Right cardiac atrium (tissue), 5 donors: ENCODE results near the gene URB2. TPM values are rescaled to one million over a fixed set of nuclear protein-coding genes. Genes with fewer than 3 reads are reported as not detected.
"Not testable (repeated sequence)": the region's sequence is repeated elsewhere in the genome, so short reads cannot be mapped to it uniquely, and the experiment has no call there.

Source experiments
- ATAC-seq, 2 donors: fragments of 200-7000 bp; cut with Tn5 transposase; one replicate each; pipeline versions ENCODE4 v1.8.0 to v1.9.1; 2020; ENCODE audit warnings: moderate library complexity in 2 of 2, mild to moderate bottlenecking in 1 of 2
- DNase-seq, 3 donors: peaks; one replicate each; pipeline ENCODE4 v3.0.0-alpha.2; 2020
- H3K27ac ChIP-seq: one replicate; pipeline ENCODE4 v1.5.1; 2013; ENCODE audit warnings: mild to moderate bottlenecking, low read length, control low read depth, moderate library complexity
- H3K27me3 ChIP-seq: one replicate; pipeline ENCODE4 v1.6.1; 2013; ENCODE audit not compliant: control insufficient read depth, insufficient read depth
- H3K4me1 ChIP-seq: one replicate; pipeline ENCODE4 v1.6.1; 2013; ENCODE audit warnings: low read length; ENCODE audit not compliant: control insufficient read depth, insufficient read depth
- H3K4me3 ChIP-seq: one replicate; pipeline ENCODE4 v1.5.1; 2013; ENCODE audit warnings: low read length, control low read depth
- H3K9me3 ChIP-seq: one replicate; pipeline ENCODE4 v1.6.1; 2013; ENCODE audit warnings: low read length; ENCODE audit not compliant: control insufficient read depth
- WGBS: extraction: QIAGEN DNeasy Blood & Tissue Kit; methylation state at CpG from one replicate; pipeline ENCODE4 v1.1.7; 2013; 5-methylcytosine and 5-hydroxymethylcytosine counted together
- intact Hi-C, 4 donors: fragments of 100-400 bp; cut with DNase I; formaldehyde crosslinking; loops; one replicate each; pipeline versions ENCODE4 v1.11.0 to v1.14.0; 2022 to 2023
- polyA plus RNA-seq: library from polyadenylated mRNA; stranded (reverse); fragments of 200-250 nt; gene quantifications from one replicate; pipeline ENCODE4 v1.2.3, GENCODE V29; 2013
- total RNA-seq, 4 donors: library from RNA; stranded (reverse); fragmentation: NEBNext Ultra II Directional; extraction: Animal tissue kit (Norgen Biotek cat#: 25700); gene quantifications; one replicate each; pipeline ENCODE4 v1.2.1, GENCODE V29; 2021
- donor health status: healthy with polysubstance abuse.
- donor health status: DM: no; HTN: yes; CAD: no.
- donor health status: DM: no; HTN: no; CAD: no.
- donor health status: DM: no; HTN: yes; CAD: no; lungs with severe emphysema.
- donor health status: DM: yes; HTN: yes; CAD: no.

The URB2 gene
- total and polyA plus RNA-seq, 5 donors = 1.9 to 7.5 (median 4.2) TPM

DNA sequence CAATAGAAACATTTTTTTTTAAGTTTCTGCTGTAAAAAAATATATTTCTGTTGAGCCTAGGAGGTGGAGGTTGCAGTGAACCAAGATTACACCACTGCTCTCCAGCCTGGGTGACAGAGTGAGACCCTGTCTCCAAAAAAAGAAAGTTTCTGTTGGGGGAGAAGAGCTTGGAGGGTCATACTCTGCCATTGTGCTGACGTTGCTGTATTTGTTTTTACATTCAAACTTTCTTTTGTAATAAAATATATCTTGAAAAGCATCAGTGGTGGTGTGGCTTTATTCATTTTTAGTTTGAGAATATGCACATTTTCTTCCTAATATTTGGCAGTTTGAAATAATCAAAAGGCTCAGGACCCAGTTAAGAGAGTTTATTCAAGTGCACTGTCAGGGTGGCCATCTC lies 64.6 kb downstream of the URB2 start:
- no peaks in the 10 kb centered on the region for H3K9me3 ChIP-seq
- no peak overlapping the region for H3K4me3 ChIP-seq
- peaks cover 3% of the 10 kb centered on the region for H3K4me1 ChIP-seq
- no peaks in the 10 kb centered on the region for H3K27me3 ChIP-seq
- 78% methylated on average over 1 of the region's 1 CpG for WGBS
- no peak for DNase-seq
- no peak for ATAC-seq
- intact Hi-C loops = no loop called here
- H3K27ac ChIP-seq = no peak overlapping the region

DNA sequence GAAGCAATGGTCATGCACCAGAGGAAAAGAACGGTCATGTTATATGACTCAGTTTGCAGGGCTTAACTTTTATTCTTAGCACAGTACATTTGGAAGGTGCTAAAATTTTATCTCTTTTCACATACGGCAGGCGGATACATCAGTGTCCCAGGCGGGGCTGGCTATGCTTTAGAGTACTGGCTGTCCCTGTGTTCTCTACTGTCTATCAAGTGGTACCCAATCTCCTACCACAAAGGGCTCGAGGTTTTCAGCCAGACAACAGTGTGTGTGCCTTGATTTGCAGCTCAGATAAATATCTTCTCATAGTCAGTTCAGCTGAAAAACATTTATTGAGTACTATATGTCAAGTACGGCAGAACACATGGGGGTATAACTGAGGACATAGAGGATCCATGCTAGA lies 65.3 kb downstream of the URB2 start:
- Histone ChIP-seq H3K4me1 (peaks cover 3% of the 10 kb centered on the region), H3K9me3 (no peaks in the 10 kb centered on the region), H3K27me3 (no peaks in the 10 kb centered on the region), H3K27ac (no peak overlapping the region), H3K4me3 (no peak overlapping the region)
- 74% methylated on average over 6 of the region's 6 CpGs for WGBS
- no peak for DNase-seq
- no peak for ATAC-seq
- intact Hi-C loops = no loop called here

DNA sequence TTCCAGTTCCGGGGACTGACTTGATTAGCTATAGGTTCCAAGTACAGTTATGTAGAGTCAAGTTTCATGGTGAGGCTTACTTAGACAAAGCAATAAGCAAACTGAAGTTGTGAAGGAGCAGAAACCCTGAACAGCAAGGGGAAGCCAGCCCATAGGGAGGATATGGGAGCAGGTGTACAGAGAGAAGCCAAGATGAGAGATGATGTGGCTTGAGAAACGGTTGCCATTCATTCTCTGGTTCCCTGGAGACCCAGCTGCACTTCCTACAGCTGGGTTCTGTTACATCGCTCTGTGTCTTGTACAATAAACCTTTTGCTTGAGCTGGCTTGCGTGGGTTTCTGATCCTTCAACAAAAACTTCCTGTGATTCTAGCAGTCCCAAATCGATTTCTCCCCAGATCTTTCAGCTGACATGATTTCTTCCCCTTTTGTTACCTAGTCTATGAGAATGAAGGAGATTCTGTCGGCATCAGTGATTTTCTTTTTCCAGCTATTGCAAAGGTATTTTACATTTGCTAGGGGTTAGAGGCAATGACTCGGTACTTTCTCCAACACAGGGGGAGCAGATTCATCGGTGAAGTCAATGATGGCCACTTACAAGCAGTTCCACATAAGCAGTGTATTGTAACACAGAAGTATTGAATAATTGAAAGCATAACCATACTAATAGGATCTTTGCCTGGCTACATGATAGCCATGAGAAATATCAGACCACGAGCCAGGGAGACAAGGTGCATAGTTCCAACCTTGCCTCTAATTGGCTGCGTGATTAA lies 67.3 kb downstream of the URB2 start:
- ATAC-seq (no peak), DNase-seq (no peak)
- Histone ChIP-seq H3K4me3 (no peak overlapping the region), H3K4me1 (peaks cover 3% of the 10 kb centered on the region), H3K9me3 (no peaks in the 10 kb centered on the region), H3K27me3 (no peaks in the 10 kb centered on the region), H3K27ac (no peak overlapping the region)
- 65% methylated on average over 10 of the region's 10 CpGs for WGBS
- intact Hi-C loops = no loop called here

DNA sequence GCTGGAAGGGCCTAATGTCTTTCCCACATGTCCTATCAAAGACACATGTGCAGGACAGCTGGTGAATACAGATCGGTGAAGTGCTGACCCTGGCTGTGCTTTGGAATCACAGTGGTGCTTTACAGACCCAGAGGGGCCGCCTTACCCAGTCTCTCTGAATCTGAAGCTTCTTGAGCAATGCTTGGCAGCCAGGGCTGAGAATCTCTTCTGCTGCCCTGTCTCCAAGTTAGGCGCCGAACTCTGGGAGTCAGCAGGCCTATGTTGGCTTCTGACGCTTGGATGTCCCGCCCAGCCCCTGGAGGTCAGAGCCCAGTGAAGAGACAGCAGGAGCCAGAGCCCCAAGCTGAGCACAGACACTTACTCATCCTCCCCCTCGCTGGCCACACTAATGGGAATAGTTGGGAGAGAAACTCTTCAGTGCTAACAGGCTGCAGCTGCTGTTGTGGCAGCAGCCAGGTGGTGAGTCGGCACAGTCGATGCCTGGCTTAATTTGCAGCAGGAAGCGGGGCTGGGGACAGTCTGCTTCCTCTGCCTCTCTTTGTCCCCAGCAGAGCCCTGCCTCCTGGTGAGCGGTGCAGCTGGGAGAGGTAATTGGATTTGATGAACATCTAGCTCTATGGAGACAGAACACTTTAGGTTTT lies 68.1 kb downstream of the URB2 start:
- ATAC-seq = peak; percentile 82 to 93
- Histone ChIP-seq H3K9me3 (no peaks in the 10 kb centered on the region), H3K27me3 (no peaks in the 10 kb centered on the region), H3K4me1 (peaks cover 3% of the 10 kb centered on the region), H3K27ac (peak overlapping the region; percentile 38), H3K4me3 (no peak overlapping the region)
- DNase-seq = peak; percentile 80 to 82 (median 81)
- WGBS = 31% methylated on average over 11 of the region's 11 CpGs
- intact Hi-C loops = no loop called here

DNA sequence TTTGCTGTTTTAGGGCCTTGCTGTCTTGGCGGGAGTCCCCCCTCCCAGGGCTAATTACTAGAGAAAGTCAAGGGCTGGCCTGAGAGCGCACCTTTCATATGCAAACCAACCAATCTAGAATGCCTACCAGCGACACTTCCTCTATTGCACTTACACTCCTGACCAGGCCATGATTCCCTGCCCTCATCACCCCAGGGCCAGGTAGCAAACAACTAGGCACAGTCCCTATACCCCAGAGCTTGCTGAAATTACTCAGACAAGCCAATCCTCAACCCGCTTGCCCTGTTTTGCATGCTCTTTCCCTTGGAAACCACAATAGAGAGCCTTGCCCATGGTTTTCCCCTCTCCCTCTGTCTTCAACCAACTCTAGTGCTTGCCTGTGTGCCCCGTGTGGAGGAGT lies 70.3 kb downstream of the URB2 start:
- no peak overlapping the region for H3K27ac ChIP-seq
- no peak for DNase-seq
- H3K27me3 ChIP-seq = no peaks in the 10 kb centered on the region
- 95% methylated on average over 5 of the region's 5 CpGs for WGBS
- H3K4me1 ChIP-seq = peaks cover 3% of the 10 kb centered on the region
- ATAC-seq = no peak
- no peak overlapping the region for H3K4me3 ChIP-seq
- H3K9me3 ChIP-seq = no peaks in the 10 kb centered on the region
- intact Hi-C loops = no loop called here

DNA sequence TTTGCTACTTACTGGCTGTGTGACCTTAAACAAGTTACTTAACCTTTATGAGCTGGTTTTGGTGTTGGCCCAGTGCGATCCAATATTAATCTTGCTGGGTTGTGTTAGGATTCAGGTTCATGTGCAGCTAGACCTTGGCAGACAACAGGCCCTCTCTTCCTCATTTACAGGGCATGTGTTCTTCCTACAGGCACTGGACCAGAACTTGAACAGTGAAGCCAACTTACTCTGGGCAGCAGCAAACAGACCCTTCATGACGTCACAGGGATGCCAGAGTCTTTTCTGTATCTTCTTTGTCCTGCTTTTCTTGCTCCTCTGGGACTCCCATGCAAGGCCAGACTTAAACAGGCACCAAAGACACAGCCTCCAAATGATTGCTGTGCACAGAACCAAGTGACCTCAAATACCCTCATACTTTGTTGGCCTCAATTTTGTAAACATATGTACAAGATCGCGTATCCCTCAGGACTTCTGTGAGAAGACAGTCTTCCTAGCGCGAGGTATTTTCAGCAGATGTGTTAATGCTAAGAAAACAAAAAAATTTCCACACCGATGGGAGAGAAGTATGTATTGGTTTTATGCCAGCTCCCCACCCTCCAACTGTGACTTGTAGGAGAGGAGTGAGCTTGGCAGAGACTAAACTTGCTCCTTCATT lies 73.7 kb downstream of the URB2 start:
- H3K27me3 ChIP-seq = no peaks in the 10 kb centered on the region
- H3K27ac ChIP-seq = no peak overlapping the region
- ATAC-seq (peak; percentile 40 to 46), DNase-seq (no peak)
- H3K4me1 ChIP-seq = no peaks in the 10 kb centered on the region
- no peak overlapping the region for H3K4me3 ChIP-seq
- 44% methylated on average over 7 of the region's 7 CpGs for WGBS
- intact Hi-C loops = no loop called here
- no peaks in the 10 kb centered on the region for H3K9me3 ChIP-seq

DNA sequence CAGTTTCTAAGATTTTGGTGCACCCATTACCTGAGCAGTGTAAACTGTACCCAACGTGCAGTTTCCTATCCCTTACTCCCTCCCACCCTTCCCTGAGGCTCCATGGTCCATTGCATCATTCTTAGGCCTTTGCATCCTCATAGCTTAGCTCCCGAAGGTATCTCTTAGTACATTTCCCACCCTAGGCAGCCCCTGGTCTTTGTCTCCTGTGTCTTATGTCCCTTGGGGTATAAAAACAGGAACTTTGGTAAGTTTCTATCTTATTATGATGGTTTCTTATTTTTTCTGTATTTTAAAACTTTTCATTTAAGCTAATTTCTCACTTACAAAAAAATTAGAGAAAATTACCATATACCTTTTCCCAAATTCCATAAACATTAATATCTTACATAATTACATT lies 78.1 kb downstream of the URB2 start:
- WGBS = 74% methylated on average over 2 of the region's 2 CpGs
- no peak overlapping the region for H3K4me3 ChIP-seq
- ATAC-seq (no peak), DNase-seq (no peak)
- H3K4me1 ChIP-seq = no peaks in the 10 kb centered on the region
- H3K27me3 ChIP-seq = no peaks in the 10 kb centered on the region
- intact Hi-C loops = no loop called here
- H3K27ac ChIP-seq = no peak overlapping the region
- no peaks in the 10 kb centered on the region for H3K9me3 ChIP-seq

DNA sequence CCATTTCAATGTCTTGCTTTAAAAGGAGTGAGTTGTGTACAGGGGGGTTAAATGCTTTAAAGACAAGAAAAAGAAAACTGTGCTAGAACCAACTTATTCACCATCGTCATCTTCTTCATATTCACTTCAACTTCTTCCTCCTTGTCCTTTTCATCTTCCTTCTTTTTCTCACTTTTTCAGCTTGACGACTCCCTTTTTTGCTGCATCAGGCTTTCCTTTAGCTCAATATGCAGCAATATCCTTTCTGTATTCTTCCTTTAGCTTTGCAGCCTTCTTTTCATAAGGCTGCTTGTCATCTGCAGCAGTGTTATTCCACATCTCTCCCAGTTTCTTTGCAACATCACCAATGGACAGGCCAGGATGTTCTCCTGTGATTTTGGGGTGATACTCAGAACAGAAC lies 79.1 kb downstream of the URB2 start:
- H3K9me3 ChIP-seq, intact Hi-C loops, H3K4me3 ChIP-seq, DNase-seq, H3K27ac ChIP-seq, ATAC-seq, H3K27me3 ChIP-seq, H3K4me1 ChIP-seq: not testable (repeated sequence)
- 88% methylated on average over 2 of the region's 2 CpGs for WGBS

DNA sequence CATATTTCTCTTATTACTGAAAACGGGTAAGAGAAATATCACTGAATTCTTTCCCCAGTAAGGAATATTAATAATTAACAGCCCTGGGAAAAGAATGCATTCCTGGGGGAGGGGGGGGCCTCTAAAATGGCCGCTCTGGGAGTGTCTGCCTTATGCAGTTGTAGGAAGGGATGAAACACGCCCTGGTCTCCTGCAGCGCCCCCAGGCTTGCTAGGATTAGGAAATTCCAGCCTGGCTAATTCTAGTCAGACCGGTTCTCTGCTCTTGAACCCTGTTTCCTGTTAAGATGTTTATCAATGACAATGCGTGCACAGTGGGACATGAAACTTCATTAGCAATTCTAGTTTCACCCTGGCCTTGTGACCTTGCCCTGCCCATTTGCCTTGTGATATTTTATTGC lies 81.1 kb downstream of the URB2 start:
- not testable (repeated sequence) for H3K4me1 ChIP-seq

DNA sequence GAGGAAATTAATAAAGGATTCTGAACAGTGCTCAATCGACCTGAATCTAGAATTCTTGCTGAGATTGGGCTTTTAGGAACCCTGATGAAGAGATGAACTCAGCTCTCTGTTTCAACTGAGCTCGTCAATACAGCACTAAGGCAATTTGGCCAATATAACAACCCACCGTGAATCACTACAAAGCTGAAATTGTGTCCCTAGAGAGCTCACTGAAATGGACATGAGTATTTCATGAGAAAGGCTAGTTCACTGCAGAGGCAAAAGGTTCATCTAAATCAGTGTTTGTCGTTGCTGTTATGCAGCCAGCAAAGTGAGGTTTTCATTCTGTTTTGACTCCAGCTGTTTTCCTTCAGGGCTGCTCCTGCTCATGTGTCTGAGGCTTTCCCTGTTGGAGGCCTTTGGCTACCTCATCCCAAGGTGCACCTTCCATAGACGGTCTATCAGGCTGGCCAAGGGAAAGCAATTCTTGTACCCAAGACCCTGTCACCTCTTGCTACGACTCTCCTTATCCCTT lies 83.5 kb downstream of the URB2 start:
- Histone ChIP-seq H3K27me3 (no peaks in the 10 kb centered on the region), H3K4me1 (no peaks in the 10 kb centered on the region), H3K27ac (no peak overlapping the region), H3K4me3 (no peak overlapping the region), H3K9me3 (no peaks in the 10 kb centered on the region)
- DNase-seq = no peak
- ATAC-seq = no peak
- intact Hi-C loops = no loop called here
- WGBS = 73% methylated on average over 6 of the region's 6 CpGs

More for the DNA sequence above, 81.1 kb downstream of the URB2 start:
- H3K4me3 ChIP-seq, H3K27ac ChIP-seq, intact Hi-C loops, ATAC-seq, H3K9me3 ChIP-seq, H3K27me3 ChIP-seq, DNase-seq: not testable (repeated sequence)
- WGBS = 84% methylated on average over 6 of the region's 6 CpGs
